OCI-LY1 (cell line): Measurements from ENCODE around the gene TRAK1.

Source experiments
- EZH2 ChIP-seq: fragments of 200-600 bp; sonication (generic), shearing (Covaris generic); IDR thresholded peaks from 2 replicates; pipeline ENCODE4 v1.8.0; 2017; ENCODE audit warnings: borderline replicate concordance, mixed run types, mild to moderate bottlenecking, antibody characterized with exemption, low read length, moderate library complexity, mixed read lengths
- TF ChIP-seq, protein P1 (sequence below): fragments of 200-600 bp; sonication (generic), shearing (Covaris generic); IDR thresholded peaks from 2 replicates; pipeline ENCODE4 v1.5.1; 2017; ENCODE audit warnings: mild to moderate bottlenecking, antibody characterized with exemption, low read length, moderate library complexity, mixed read lengths

DNA sequence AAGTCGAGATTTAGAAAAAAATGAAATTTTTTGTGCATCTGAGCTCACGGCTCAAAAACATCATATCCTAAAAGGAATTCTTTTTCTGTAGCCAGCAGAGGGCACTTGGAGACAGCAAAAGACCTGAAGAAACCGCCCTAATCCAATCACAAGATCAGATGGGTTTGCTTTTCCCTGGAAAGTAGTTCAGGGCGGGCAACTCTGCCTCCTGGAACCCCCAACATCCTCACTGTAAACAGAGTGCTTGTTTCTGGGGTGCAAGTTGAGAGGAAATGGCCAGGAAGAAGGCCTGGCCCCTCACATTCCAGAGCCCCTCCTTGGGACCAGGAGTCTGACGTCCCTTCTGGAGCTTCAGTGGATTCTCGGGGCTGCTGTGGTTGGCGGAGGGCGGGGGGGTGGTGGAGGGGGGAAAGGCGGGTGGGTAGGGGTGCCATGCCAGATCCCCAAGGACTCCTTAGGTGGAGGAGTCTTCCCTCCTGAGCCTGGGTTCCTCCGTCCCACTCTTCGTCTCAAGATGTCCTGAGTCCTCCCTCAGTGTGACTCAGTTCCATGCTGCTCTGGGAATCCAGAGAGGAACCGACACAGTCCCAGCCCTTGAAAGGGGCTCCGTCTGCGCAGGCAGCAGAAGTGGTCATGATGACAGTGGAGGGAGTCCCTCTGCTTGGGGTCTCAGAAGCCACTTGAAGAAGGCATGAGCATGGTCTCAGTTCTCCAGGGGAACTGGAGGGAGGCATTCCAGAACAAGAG lies 139.0 kb downstream of the TRAK1 start:
- TF ChIP-seq, protein P1, sequence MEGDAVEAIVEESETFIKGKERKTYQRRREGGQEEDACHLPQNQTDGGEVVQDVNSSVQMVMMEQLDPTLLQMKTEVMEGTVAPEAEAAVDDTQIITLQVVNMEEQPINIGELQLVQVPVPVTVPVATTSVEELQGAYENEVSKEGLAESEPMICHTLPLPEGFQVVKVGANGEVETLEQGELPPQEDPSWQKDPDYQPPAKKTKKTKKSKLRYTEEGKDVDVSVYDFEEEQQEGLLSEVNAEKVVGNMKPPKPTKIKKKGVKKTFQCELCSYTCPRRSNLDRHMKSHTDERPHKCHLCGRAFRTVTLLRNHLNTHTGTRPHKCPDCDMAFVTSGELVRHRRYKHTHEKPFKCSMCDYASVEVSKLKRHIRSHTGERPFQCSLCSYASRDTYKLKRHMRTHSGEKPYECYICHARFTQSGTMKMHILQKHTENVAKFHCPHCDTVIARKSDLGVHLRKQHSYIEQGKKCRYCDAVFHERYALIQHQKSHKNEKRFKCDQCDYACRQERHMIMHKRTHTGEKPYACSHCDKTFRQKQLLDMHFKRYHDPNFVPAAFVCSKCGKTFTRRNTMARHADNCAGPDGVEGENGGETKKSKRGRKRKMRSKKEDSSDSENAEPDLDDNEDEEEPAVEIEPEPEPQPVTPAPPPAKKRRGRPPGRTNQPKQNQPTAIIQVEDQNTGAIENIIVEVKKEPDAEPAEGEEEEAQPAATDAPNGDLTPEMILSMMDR, result peak; percentile 38; the same call in 1 of the 2 replicates
- no peak for TF ChIP-seq EZH2
